ENCODE measurements around the gene RSAD1.

The RSAD1 gene

GRCh38 chr17:50461550-50462132, 17.0 kb upstream of the RSAD1 start:
- Histone ChIP-seq H3K9ac (ENCODE audit: insufficient read length) (no peak overlapping the region), H3K9me3 (ENCODE audit: low read depth, low read length) (no peaks in the 10 kb centered on the region), H3K27ac (no peak overlapping the region), H3K4me3 (no peak overlapping the region), H3K36me3 (ENCODE audit: insufficient read depth, low read length) (no peaks in the 10 kb centered on the region)
- DNase-seq (ENCODE audit: low read depth, low spot score), result no peak
- no peak for TF ChIP-seq EZH2 (IDR thresholded peaks at IDR 0.05)
- TF ChIP-seq FOXP2 (optimal IDR thresholded peaks at IDR 0.05; ENCODE audit: control extremely low read depth, extremely low read length, insufficient read depth), result no peak
- no peak for TF ChIP-seq POLR2AphosphoS5 (IDR thresholded peaks at IDR 0.05; ENCODE audit: borderline replicate concordance, low read depth, low read length)

DNA sequence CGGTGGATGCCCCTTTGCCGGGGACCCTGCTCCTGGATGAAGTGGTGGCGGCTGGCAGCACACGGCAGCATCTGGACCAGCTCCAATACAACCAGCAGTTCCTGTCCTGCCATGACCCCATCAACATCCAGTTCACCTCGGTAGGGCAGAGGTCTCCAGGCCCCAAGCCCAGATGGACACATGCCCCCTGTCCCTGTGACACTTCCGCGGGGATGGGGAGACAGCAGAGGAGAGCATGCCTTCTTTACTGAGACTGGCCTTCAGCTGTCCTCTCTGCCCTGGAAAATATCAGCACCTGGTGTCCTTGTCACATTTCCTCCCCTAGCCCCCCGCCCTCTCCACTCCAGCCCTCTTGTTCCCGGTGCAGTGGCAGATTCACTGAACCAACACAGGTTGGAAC, 16.2 kb upstream of the RSAD1 start:
- no peak for TF ChIP-seq EZH2 (IDR thresholded peaks at IDR 0.05)
- no peak for TF ChIP-seq FOXP2 (optimal IDR thresholded peaks at IDR 0.05; ENCODE audit: control extremely low read depth, extremely low read length, insufficient read depth)
- TF ChIP-seq POLR2AphosphoS5 (IDR thresholded peaks at IDR 0.05; ENCODE audit: borderline replicate concordance, low read depth, low read length), result no peak

DNA sequence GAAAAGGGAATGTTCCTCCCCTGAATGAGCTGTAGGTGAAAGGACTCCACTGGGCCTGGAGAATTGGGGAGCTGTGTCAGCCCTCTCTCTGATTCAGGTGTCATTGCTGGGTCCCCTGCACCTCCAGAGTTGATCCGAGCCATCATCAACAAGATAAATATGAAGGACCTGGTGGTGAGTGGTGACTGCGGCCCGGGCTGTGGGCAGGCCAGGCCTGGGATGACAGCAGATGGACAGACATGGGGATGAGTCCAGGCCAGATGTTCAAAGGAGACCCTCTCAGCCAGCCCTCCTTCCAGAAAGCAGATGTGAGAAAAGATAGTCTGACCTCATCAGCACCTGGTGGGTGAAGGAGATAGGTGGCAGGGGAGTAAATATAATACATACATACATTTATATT, 14.5 kb upstream of the RSAD1 start:
- H3K36me3 ChIP-seq (ENCODE audit: insufficient read depth, low read length), result no peaks in the 10 kb centered on the region
- TF ChIP-seq FOXP2 (optimal IDR thresholded peaks at IDR 0.05; ENCODE audit: control extremely low read depth, extremely low read length, insufficient read depth) (no peak), EZH2 (IDR thresholded peaks at IDR 0.05) (no peak), POLR2AphosphoS5 (IDR thresholded peaks at IDR 0.05; ENCODE audit: borderline replicate concordance, low read depth, low read length) (no peak)
- no peaks in the 10 kb centered on the region for H3K9me3 ChIP-seq (ENCODE audit: low read depth, low read length)
- no peak for DNase-seq (ENCODE audit: low read depth, low spot score)
- H3K4me3 ChIP-seq, result no peak overlapping the region
- no peak overlapping the region for H3K27ac ChIP-seq
- H3K9ac ChIP-seq (ENCODE audit: insufficient read length), result no peak overlapping the region

More for the DNA sequence above, 16.2 kb upstream of the RSAD1 start:
- no peak for DNase-seq (ENCODE audit: low read depth, low spot score)
- no peak overlapping the region for H3K27ac ChIP-seq
- H3K9me3 ChIP-seq (ENCODE audit: low read depth, low read length), result no peaks in the 10 kb centered on the region
- no peak overlapping the region for H3K4me3 ChIP-seq
- H3K36me3 ChIP-seq (ENCODE audit: insufficient read depth, low read length), result no peaks in the 10 kb centered on the region
- H3K9ac ChIP-seq (ENCODE audit: insufficient read length), result no peak overlapping the region

DNA sequence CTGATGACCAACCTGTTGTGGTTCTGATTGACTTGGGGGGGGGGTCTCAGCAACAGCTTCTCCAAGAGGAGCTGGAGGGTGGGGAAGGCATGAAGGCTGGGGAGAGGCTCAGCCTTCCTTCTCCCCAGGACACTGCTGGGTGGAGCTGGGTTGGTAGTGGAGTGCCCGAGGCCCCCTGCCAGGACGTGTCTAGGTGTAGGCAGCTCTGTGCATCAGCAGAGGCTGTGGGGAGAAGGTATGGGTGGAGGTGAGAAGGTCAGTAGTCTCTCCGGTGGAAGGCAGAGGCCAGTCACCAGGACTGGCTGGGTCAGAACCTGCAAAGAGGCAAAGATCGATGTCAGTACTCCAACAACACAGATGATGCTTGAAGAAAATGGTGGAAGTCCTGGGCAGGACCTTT, 13.9 kb upstream of the RSAD1 start:
- H3K4me3 ChIP-seq, result no peak overlapping the region
- H3K27ac ChIP-seq, result no peak overlapping the region
- TF ChIP-seq POLR2AphosphoS5 (IDR thresholded peaks at IDR 0.05; ENCODE audit: borderline replicate concordance, low read depth, low read length), result no peak
- TF ChIP-seq EZH2 (IDR thresholded peaks at IDR 0.05), result no peak
- no peak for TF ChIP-seq FOXP2 (optimal IDR thresholded peaks at IDR 0.05; ENCODE audit: control extremely low read depth, extremely low read length, insufficient read depth)
- no peaks in the 10 kb centered on the region for H3K36me3 ChIP-seq (ENCODE audit: insufficient read depth, low read length)
- DNase-seq (ENCODE audit: low read depth, low spot score), result no peak
- H3K9ac ChIP-seq (ENCODE audit: insufficient read length), result no peak overlapping the region
- H3K9me3 ChIP-seq (ENCODE audit: low read depth, low read length), result no peaks in the 10 kb centered on the region

- Histone ChIP-seq H3K9ac (ENCODE audit: insufficient read length) (no peak overlapping the region), H3K9me3 (ENCODE audit: low read depth, low read length) (no peaks in the 10 kb centered on the region), H3K36me3 (ENCODE audit: insufficient read depth, low read length) (no peaks in the 10 kb centered on the region), H3K4me3 (no peak overlapping the region), H3K27ac (no peak overlapping the region)
- no peak for DNase-seq (ENCODE audit: low read depth, low spot score)
- no peak for TF ChIP-seq POLR2AphosphoS5 (IDR thresholded peaks at IDR 0.05; ENCODE audit: borderline replicate concordance, low read depth, low read length)
- no peak for TF ChIP-seq FOXP2 (optimal IDR thresholded peaks at IDR 0.05; ENCODE audit: control extremely low read depth, extremely low read length, insufficient read depth)
- no peak for TF ChIP-seq EZH2 (IDR thresholded peaks at IDR 0.05)
Measured at GRCh38 chr17:50465171-50465570, 13.5 kb upstream of the RSAD1 start.

DNA sequence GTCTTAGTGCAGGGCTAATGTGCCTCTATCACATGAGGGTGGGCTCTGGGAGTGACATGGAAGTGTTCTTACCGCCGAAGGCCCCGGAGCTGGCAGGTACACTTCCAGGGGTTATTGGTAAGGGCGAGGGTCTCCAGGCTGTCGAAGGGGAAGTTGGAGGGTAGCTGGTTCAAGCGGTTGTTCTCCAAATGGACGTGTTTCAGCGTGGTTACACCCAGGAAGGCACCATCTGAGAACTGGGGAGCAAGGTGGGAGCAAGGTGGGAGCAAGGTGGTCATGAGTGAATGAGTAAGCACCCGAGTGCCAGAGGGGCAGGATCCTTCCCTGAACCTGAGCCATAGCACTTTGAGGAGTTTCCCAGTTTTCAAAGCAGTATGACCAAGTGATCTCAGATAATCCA, 13.0 kb upstream of the RSAD1 start:
- Histone ChIP-seq H3K27ac (no peak overlapping the region), H3K36me3 (ENCODE audit: insufficient read depth, low read length) (no peaks in the 10 kb centered on the region), H3K9ac (ENCODE audit: insufficient read length) (no peak overlapping the region), H3K9me3 (ENCODE audit: low read depth, low read length) (no peaks in the 10 kb centered on the region), H3K4me3 (no peak overlapping the region)
- no peak for TF ChIP-seq FOXP2 (optimal IDR thresholded peaks at IDR 0.05; ENCODE audit: control extremely low read depth, extremely low read length, insufficient read depth)
- TF ChIP-seq POLR2AphosphoS5 (IDR thresholded peaks at IDR 0.05; ENCODE audit: borderline replicate concordance, low read depth, low read length), result no peak
- no peak for TF ChIP-seq EZH2 (IDR thresholded peaks at IDR 0.05)
- DNase-seq (ENCODE audit: low read depth, low spot score), result no peak

- Histone ChIP-seq H3K9ac (ENCODE audit: insufficient read length) (no peak overlapping the region), H3K4me3 (no peak overlapping the region), H3K9me3 (ENCODE audit: low read depth, low read length) (no peaks in the 10 kb centered on the region), H3K27ac (no peak overlapping the region), H3K36me3 (ENCODE audit: insufficient read depth, low read length) (no peaks in the 10 kb centered on the region)
- TF ChIP-seq EZH2 (IDR thresholded peaks at IDR 0.05) (no peak), POLR2AphosphoS5 (IDR thresholded peaks at IDR 0.05; ENCODE audit: borderline replicate concordance, low read depth, low read length) (no peak), FOXP2 (optimal IDR thresholded peaks at IDR 0.05; ENCODE audit: control extremely low read depth, extremely low read length, insufficient read depth) (no peak)
- no peak for DNase-seq (ENCODE audit: low read depth, low spot score)
Measured at GRCh38 chr17:50466371-50467113, 12.1 kb upstream of the RSAD1 start.

GRCh38 chr17:50467114-50467854, 11.4 kb upstream of the RSAD1 start:
- TF ChIP-seq FOXP2 (optimal IDR thresholded peaks at IDR 0.05; ENCODE audit: control extremely low read depth, extremely low read length, insufficient read depth) (no peak), POLR2AphosphoS5 (IDR thresholded peaks at IDR 0.05; ENCODE audit: borderline replicate concordance, low read depth, low read length) (no peak), EZH2 (IDR thresholded peaks at IDR 0.05) (no peak)
- H3K27ac ChIP-seq, result no peak overlapping the region
- DNase-seq (ENCODE audit: low read depth, low spot score), result no peak

More at GRCh38 chr17:50467114-50467854, 11.4 kb upstream of the RSAD1 start:
- no peaks in the 10 kb centered on the region for H3K9me3 ChIP-seq (ENCODE audit: low read depth, low read length)
- no peak overlapping the region for H3K4me3 ChIP-seq
- H3K9ac ChIP-seq (ENCODE audit: insufficient read length), result no peak overlapping the region
- no peaks in the 10 kb centered on the region for H3K36me3 ChIP-seq (ENCODE audit: insufficient read depth, low read length)

All from SK-N-MC (cell line).